Activated CD4-positive, alpha-beta memory T cell treated with anti-CD3 and anti-CD28 coated beads for 36 hours (primary cell): ENCODE measurements around the gene KIF18B. TPM values are rescaled to one million over a fixed set of nuclear protein-coding genes. Genes with fewer than 3 reads are reported as not detected.

ENCODE experiments used
- CTCF ChIA-PET: fragments of 350-600 bp; sonication (Branson Sonifier 250); formaldehyde crosslinking; loops from one replicate; lab custom pipeline; 2021; ENCODE audit warnings: antibody characterized with exemption, inconsistent platforms; lab: Charles Lee
- POLR2A ChIA-PET: fragments of 350-600 bp; sonication (Branson Sonifier 250); formaldehyde crosslinking; loops from one replicate; lab custom pipeline; 2021; ENCODE audit warnings: antibody characterized with exemption; lab: Charles Lee
- DNase-seq: peaks from one replicate; pipeline ENCODE4 v3.0.0-alpha.2; 2020
- H3K27ac Mint-ChIP-seq: one replicate; pipeline ENCODE4 v1.8.0; 2021; ENCODE audit warnings: mixed read lengths
- H3K27me3 Mint-ChIP-seq: one replicate; pipeline ENCODE4 v1.8.0; 2021; ENCODE audit warnings: mixed read lengths
- H3K36me3 Mint-ChIP-seq: one replicate; pipeline ENCODE4 v1.8.0; 2021; ENCODE audit warnings: mixed read lengths
- H3K4me1 Mint-ChIP-seq: one replicate; pipeline ENCODE4 v1.8.0; 2021; ENCODE audit warnings: low read depth, mixed read lengths
- H3K4me3 Mint-ChIP-seq: one replicate; pipeline ENCODE4 v1.8.0; 2021; ENCODE audit warnings: mild to moderate bottlenecking, mixed read lengths
- H3K9me3 Mint-ChIP-seq: one replicate; pipeline ENCODE4 v1.8.0; 2021; ENCODE audit warnings: mixed read lengths
- intact Hi-C: fragments of 100-400 bp; cut with micrococcal nuclease; formaldehyde crosslinking; loops from one replicate; pipeline ENCODE4 v1.15.1; 2023
- total RNA-seq, 2 experiments: library from RNA; stranded (reverse); gene quantifications; one replicate each; pipeline ENCODE4 v1.2.3, GENCODE V29; 2021

The KIF18B gene
- total RNA-seq, 2 experiments from 2014 or later, result 36.2 to 42.9 TPM

DNA sequence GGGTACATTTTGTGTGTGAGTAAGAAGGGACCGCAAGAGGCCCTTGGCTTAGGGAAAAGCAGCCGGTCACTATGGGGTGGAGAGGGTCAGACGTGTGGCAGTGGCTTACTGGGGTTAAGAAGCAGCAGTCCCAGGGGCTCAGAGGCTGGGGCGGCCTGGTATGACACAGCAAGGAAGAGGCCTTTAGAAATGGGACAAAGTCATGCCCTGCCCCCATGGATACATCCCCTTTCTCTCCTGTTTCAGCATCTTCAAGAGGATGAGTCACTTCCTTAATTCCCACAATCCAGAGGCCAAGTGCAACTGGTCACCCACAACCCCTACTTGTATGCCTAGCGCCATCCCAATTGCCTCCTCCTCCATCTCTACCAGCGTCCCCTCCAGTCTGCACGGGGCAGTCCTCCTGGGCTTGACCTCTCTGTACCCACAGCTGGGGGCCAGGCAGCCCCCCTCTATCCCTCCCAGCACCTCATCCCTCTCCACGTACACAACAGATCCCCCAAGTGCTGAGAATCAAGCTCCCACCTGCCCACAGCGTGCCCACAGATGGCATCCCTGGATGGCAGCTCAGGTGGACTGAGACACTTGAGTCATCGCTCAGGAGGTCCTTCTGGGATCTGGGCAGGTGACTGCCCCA is 41.4 kb downstream of the KIF18B start:
- CTCF ChIA-PET, result no interaction called here
- Mint-ChIP-seq H3K4me3 (no peak overlapping the region), H3K27ac (no peak overlapping the region), H3K9me3 (no peaks in the 10 kb centered on the region), H3K36me3 (no peaks in the 10 kb centered on the region), H3K4me1 (peaks cover 3% of the 10 kb centered on the region), H3K27me3 (peaks cover 7% of the 10 kb centered on the region)
- POLR2A ChIA-PET, result no interaction called here
- intact Hi-C loops, result no loop called here
- no peak for DNase-seq

DNA sequence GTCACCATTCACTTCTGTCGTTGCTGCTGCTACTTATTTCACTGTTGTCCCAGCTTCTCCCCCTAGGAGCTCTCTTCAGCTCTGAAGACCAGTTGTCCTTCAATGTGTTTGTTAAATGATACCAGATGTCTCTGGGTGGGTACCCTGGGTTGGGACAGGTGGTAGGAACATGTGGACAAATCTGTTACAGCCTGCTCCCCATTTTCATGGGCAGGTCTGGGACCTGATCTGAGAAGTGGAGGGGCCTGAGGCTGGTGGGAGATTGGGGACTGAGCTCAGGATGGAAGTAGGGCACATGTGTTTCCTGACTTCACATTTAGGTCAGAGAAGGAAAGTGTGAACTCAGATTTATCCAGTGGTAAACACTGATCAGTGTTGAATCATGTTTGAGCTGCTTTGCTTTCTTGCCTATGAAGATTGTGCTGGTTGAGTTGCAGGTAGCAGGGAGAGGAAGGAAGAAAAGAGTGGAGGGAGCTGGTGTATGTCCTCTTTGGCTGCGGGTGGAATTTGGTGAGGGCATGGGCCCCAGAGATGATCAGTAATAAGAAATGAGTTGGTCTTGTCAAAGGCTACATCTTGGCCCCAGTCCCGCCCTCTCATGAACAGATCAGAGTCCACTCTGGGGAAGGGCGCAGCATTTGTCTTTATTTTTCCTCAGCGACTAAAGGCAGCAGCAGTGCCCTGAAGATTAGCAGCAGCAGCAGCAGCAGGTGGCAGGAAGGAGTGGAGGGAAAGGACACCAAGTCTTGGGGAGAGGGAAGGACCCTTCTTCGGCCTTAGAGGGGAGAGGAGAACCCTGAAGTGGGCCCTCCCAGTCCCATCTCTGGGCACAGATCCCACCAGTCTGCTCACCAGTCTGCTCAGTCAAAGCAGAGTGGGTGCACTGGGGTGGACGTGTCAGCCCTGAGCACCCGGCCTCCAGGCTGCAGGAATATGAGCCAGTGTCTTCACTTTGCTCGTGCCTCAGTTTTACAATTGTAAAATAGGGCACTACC is 42.3 kb downstream of the KIF18B start:
- no peaks in the 10 kb centered on the region for H3K9me3 Mint-ChIP-seq
- H3K4me3 Mint-ChIP-seq, result no peak overlapping the region
- intact Hi-C loops, result no loop called here
- no peaks in the 10 kb centered on the region for H3K27me3 Mint-ChIP-seq
- ChIA-PET POLR2A (no interaction called here), CTCF (interaction anchor here (1.1 to 1.4 kb wide), 3 partner anchors 15 to 126 kb away, joined by 3 to 6 read pairs (median 3); no protein-coding TSS in a partner anchor)
- H3K36me3 Mint-ChIP-seq, result no peaks in the 10 kb centered on the region
- no peak for DNase-seq
- peaks cover 1% of the 10 kb centered on the region for H3K4me1 Mint-ChIP-seq
- H3K27ac Mint-ChIP-seq, result no peak overlapping the region

DNA sequence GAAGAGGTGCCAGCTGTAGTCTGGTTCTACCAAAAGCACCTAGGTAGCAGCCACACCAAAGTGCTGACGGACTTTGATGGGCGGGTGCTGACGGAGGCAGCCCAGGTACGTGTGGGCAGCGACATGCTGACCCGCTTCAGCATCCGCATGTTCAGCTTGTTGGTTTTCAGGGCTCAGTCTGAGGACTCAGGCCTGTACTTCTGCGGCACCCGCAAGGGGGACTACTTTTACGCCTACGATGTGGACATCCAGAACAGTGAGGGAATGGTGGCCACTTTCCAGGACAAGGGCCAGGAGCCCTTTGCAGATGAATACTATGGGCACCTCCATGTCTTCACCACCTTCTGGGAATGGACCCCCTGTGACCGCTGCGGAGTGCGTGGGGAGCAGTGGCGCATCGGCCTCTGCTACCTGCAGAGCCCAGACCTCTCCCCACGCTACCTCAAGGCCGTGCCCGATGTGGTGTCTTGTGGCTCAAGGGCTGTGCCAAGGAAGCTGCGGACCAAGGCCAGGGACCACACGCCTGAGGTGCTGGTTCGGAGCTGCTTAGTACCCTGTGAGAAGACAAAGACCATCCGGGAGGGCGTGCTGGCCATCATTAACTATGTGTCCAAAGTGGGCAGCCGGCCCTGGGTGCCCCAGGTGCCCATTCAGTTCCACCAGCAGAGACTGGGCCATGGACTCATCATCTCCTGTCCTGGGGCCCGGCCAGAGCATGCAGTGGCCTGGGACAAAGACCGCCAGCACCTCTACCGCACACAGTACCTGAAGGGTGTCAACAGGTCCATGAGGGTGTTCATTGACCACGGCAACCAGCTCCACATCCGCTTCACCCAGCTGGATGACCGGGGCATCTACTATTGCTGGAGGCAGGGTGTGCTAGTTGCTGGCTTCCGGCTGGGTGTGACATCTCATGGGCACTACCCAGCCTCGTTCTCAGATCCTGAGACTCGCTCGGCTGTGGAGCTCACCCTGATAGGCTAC is 43.3 kb downstream of the KIF18B start:
- ChIA-PET POLR2A (no interaction called here), CTCF (interaction anchor here (1.1 to 1.4 kb wide), 3 partner anchors 16 to 125 kb away, joined by 3 to 6 read pairs (median 3); no protein-coding TSS in a partner anchor)
- Mint-ChIP-seq H3K4me3 (no peak overlapping the region), H3K27me3 (no peaks in the 10 kb centered on the region), H3K9me3 (no peaks in the 10 kb centered on the region), H3K4me1 (peaks cover 6% of the 10 kb centered on the region), H3K27ac (no peak overlapping the region), H3K36me3 (no peaks in the 10 kb centered on the region)
- no peak for DNase-seq
- intact Hi-C loops, result no loop called here

DNA sequence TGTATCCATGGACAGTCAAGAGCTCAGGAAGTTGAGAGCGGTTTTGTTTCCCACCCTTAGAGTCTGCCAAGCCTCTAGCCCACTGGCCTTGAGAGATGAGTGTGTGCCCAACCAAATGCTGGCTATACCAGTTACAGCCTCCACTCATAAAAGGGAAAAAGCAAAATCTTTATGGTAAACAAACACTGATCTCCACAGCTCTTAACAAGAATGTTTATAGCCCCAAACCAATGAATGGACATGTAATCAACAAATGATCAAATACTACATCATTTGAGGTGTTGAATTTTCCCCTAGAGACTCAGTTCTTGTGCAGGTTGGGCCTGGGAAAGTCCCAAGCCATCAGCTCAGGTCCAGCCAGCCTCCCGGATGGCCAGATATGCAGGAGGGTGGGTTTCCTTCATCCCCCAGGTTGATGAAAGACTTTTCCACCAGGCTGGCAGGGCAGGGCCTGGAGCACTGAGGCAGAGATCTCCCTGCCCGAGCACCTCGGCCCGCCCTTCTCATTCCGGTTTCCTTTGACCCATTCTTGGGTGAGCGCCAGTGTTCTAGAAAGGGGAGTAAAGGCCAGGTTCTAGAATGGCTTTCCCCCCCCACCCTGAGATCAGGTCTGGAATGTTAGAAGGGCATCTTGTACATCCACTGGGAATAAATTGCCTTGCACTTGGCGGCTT is 44.4 kb downstream of the KIF18B start:
- intact Hi-C loops, result no loop called here
- no peaks in the 10 kb centered on the region for H3K36me3 Mint-ChIP-seq
- no peak for DNase-seq
- peaks cover 14% of the 10 kb centered on the region for H3K4me1 Mint-ChIP-seq
- no peak overlapping the region for H3K4me3 Mint-ChIP-seq
- POLR2A ChIA-PET, result interaction anchor here (1.6 kb wide), 1 partner anchor 8 kb away, joined by 3 read pairs; no protein-coding TSS in a partner anchor
- H3K27me3 Mint-ChIP-seq, result no peaks in the 10 kb centered on the region
- H3K9me3 Mint-ChIP-seq, result no peaks in the 10 kb centered on the region
- no peak overlapping the region for H3K27ac Mint-ChIP-seq
- CTCF ChIA-PET, result interaction anchor here (1.8 kb wide), 1 partner anchor 8 kb away, joined by 6 read pairs; no protein-coding TSS in a partner anchor

DNA sequence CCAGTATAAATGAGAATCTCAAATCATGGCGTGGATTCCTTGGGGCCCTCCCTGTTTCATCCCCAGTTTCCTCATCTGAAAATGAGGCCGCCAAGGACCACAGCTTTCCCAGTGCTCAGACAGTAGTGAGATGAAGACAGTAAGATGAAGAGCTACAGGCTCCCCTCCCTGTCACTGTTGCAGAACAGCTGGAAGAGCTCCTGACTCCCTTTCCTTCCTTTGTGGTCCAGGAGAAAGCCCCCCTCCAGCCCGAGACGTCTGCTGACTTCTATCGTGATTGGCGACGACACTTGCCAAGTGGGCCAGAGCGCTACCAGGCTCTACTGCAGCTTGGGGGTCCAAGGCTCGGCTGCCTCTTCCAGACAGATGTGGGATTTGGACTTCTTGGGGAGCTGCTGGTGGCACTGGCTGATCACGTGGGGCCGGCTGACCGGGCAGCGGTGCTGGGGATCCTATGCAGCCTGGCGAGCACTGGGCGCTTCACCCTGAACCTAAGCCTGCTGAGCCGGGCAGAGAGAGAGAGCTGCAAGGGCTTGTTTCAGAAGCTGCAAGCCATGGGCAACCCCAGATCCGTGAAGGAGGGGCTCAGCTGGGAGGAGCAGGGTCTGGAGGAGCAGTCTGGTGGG is 45.3 kb downstream of the KIF18B start:
- Mint-ChIP-seq H3K9me3 (no peaks in the 10 kb centered on the region), H3K4me1 (peaks cover 14% of the 10 kb centered on the region), H3K27ac (no peak overlapping the region), H3K27me3 (no peaks in the 10 kb centered on the region), H3K4me3 (no peak overlapping the region), H3K36me3 (no peaks in the 10 kb centered on the region)
- no peak for DNase-seq
- intact Hi-C loops, result no loop called here
- POLR2A ChIA-PET, result interaction anchor here (1.6 kb wide), 1 partner anchor 9 kb away, joined by 3 read pairs; no protein-coding TSS in a partner anchor
- CTCF ChIA-PET, result interaction anchor here (1.0 to 1.8 kb wide), 4 partner anchors 9 to 147 kb away, joined by 3 to 6 read pairs (median 4); no protein-coding TSS in a partner anchor

DNA sequence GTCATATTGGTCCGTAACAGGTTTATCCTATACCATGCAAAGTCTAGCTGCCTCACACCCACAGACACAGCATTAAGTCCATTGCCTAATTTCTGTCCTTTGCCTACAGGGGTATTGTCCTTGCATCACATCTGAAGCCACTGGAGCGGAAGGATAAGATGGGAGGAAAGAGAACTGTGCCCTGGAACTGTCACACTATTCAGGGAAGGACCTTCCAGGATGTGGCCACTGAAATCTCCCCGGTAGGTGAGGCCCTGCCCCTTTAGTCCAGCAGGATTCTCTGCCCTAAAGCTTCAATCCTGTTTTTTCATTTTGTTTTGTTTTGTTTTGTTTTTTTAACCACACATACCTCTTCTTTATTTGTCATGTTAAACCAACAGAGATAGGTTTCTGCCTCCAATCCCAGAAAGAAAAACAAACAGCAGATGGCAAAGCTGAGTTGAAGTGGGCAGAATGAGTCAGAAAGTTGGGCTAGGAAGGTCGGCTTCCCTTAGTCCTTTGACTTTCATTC is 46.1 kb downstream of the KIF18B start:
- H3K4me1 Mint-ChIP-seq, result peaks cover 14% of the 10 kb centered on the region
- no peak for DNase-seq
- ChIA-PET POLR2A (interaction anchor here (1.6 kb wide), 1 partner anchor 10 kb away, joined by 3 read pairs; no protein-coding TSS in a partner anchor), CTCF (interaction anchor here (1.0 to 3.9 kb wide), 6 partner anchors 10 to 234 kb away, joined by 3 to 21 read pairs (median 4); partner anchors contain the start of gene ACBD4)
- H3K27me3 Mint-ChIP-seq, result no peaks in the 10 kb centered on the region
- H3K36me3 Mint-ChIP-seq, result no peaks in the 10 kb centered on the region
- H3K4me3 Mint-ChIP-seq, result no peak overlapping the region
- intact Hi-C loops, result no loop called here
- no peak overlapping the region for H3K27ac Mint-ChIP-seq
- no peaks in the 10 kb centered on the region for H3K9me3 Mint-ChIP-seq

DNA sequence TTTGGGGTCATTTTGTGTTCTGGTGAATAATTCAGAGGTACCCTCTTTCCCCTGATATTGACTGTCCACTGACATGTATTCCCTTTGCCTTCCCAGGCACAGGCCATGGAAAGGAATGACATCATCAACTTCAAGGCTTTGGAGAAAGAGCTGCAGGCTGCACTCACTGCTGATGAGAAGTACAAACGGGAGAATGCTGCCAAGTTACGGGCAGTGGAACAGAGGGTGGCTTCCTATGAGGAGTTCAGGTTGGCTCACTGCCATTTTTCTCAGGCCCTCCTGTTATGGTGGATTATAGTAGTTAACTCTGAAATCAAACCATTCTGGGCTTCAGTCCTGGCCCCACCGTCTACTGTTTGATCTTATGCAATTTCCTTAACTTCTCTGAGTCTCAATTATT is 46.7 kb downstream of the KIF18B start:
- no peak for DNase-seq
- no peaks in the 10 kb centered on the region for H3K27me3 Mint-ChIP-seq
- H3K27ac Mint-ChIP-seq, result no peak overlapping the region
- intact Hi-C loops, result no loop called here
- peaks cover 17% of the 10 kb centered on the region for H3K4me1 Mint-ChIP-seq
- no peaks in the 10 kb centered on the region for H3K9me3 Mint-ChIP-seq
- ChIA-PET POLR2A (no interaction called here), CTCF (interaction anchor here (1.1 to 3.9 kb wide), 6 partner anchors 10 to 235 kb away, joined by 3 to 21 read pairs (median 4); partner anchors contain the start of gene ACBD4)
- H3K4me3 Mint-ChIP-seq, result no peak overlapping the region
- H3K36me3 Mint-ChIP-seq, result peaks cover 3% of the 10 kb centered on the region

DNA sequence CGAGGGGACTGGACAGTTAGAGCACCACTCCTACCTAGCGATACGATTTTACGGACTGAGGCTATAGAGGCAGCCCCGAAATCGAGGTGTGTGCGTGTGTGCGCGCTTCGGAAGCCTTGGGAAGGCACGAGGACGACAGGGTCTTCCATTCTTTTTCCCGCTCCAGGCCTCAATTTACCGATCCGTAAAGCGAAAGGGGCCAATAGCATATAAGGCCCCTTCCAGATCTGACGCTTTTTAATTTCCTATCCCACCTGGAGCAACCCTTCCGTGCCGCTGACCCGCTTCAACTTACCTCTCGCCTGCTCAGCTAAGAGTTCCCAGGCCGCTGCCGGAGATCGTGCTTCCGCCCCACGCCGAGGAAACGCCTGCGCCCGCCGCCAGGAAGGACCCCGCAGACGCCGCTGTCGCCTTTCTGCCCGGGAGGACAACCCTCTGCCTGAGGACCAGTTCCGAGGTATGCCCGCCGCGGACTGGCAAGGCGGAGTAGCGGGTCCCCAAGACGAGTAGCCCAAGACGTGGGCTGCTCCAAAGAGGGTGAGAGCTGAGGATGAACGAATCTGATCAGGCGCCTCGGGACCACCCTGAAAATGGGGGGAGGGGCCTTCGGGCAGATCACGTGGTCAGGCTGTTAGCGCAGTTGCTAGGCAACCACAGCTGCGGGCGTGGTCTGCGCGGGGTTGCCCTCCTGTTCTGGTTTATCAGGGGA is 48.3 kb downstream of the KIF18B start, which contains the start of gene EFTUD2:
TSS of gene EFTUD2 (minus strand) at position 372 of the 709 bp plus-strand sequence. CDS start 4,924 bp downstream, outside the sequence.
- Mint-ChIP-seq H3K27ac (peak within 1 kb of the TSS; percentile 99), H3K9me3 (no peaks in the 10 kb centered on the region), H3K4me3 (peak within 1 kb of the TSS; percentile 87), H3K36me3 (peaks cover 10% of the 10 kb centered on the region), H3K4me1 (peaks cover 22% of the 10 kb centered on the region), H3K27me3 (no peaks in the 10 kb centered on the region)
- intact Hi-C loops, result loop anchor here (1.0 to 5.0 kb wide), 2 partner anchors 123 to 191 kb away; partner anchors contain the start of gene DBF4B
- ChIA-PET CTCF (interaction anchor here (1.0 to 3.9 kb wide), 10 partner anchors 12 to 298 kb away, joined by 3 to 21 read pairs (median 5); partner anchors contain the start of gene ACBD4), POLR2A (interaction anchor here (1.0 to 2.1 kb wide), 6 partner anchors 13 to 249 kb away, joined by 3 to 7 read pairs (median 4); partner anchors contain the start of genes CCDC43, HEXIM1 and NMT1)
- DNase-seq, result peak; percentile 94

DNA sequence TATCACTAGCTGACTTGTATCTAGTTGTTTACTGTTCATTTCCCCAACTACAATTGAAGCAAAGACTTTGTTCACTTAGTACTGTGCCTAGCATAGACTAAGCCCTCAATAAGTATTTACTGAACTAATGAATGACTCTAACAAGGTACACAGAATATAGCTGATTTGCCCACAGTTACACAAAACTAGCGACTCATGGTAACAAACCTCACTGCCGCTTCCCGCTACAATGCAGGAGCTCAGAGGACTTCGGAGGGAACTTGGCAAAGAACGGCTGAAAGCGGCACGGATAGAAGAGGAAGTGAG is 48.9 kb downstream of the KIF18B start:
- intact Hi-C loops, result loop anchor here (1.0 to 5.0 kb wide), 2 partner anchors 124 to 190 kb away; partner anchors contain the start of gene DBF4B
- DNase-seq, result no peak
- ChIA-PET POLR2A (interaction anchor here (1.1 to 2.1 kb wide), 5 partner anchors 15 to 250 kb away, joined by 3 to 7 read pairs (median 5); partner anchors contain the start of genes CCDC43, HEXIM1 and NMT1), CTCF (interaction anchor here (0.8 to 3.9 kb wide), 11 partner anchors 12 to 299 kb away, joined by 3 to 21 read pairs (median 5); partner anchors contain the start of gene ACBD4)
- peak overlapping the region; percentile 87 for H3K4me3 Mint-ChIP-seq
- peaks cover 10% of the 10 kb centered on the region for H3K36me3 Mint-ChIP-seq
- peaks cover 22% of the 10 kb centered on the region for H3K4me1 Mint-ChIP-seq
- H3K9me3 Mint-ChIP-seq, result no peaks in the 10 kb centered on the region
- peak overlapping the region; percentile 99 for H3K27ac Mint-ChIP-seq
- no peaks in the 10 kb centered on the region for H3K27me3 Mint-ChIP-seq
